ENCODE results near the gene SUPT5H. TPM values are rescaled to one million over a fixed set of nuclear protein-coding genes. Genes with fewer than 3 reads are reported as not detected.

Gene SUPT5H
- total and polyA plus RNA-seq, 2 of the 8 experiments (the other 6 are each of a cell fraction or from before 2014, with no cell fraction given), result 77.8 to 111 TPM

DNA sequence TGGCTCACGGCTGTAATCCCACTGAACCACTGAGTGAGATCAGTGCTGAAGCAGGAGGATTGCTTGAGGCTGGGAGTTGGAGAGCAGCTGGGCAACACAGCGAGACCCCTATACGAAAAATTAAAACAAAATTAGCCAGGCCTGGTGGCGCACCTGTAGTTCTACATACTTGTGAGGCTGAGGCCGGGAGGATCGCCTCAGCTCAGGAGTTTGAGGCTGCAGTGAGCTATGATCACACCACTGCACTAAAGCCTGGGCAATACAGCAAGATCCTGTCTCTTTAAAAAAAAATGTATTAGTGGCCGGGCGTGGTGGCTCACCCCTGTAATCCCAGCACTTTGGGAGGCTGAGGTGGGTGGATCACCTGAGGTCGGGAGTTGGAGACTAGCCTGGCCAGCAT, 63.2 kb downstream of the SUPT5H start (continued):
- TF ChIP-seq, protein P1, sequence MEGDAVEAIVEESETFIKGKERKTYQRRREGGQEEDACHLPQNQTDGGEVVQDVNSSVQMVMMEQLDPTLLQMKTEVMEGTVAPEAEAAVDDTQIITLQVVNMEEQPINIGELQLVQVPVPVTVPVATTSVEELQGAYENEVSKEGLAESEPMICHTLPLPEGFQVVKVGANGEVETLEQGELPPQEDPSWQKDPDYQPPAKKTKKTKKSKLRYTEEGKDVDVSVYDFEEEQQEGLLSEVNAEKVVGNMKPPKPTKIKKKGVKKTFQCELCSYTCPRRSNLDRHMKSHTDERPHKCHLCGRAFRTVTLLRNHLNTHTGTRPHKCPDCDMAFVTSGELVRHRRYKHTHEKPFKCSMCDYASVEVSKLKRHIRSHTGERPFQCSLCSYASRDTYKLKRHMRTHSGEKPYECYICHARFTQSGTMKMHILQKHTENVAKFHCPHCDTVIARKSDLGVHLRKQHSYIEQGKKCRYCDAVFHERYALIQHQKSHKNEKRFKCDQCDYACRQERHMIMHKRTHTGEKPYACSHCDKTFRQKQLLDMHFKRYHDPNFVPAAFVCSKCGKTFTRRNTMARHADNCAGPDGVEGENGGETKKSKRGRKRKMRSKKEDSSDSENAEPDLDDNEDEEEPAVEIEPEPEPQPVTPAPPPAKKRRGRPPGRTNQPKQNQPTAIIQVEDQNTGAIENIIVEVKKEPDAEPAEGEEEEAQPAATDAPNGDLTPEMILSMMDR (IDR thresholded peaks at IDR 0.05; ENCODE audit: control extremely low read depth in 1 of 3, insufficient read depth in 1 of 3, low read depth in 1 of 3, low read length in 3 of 3), result no peak
- TF ChIP-seq POLR2A (IDR thresholded peaks at IDR 0.05; ENCODE audit: control extremely low read depth in 1 of 2, low read depth in 2 of 2, low read length in 2 of 2), result no peak
- no peak for TF ChIP-seq POU5F1 (IDR thresholded peaks at IDR 0.05; ENCODE audit: low read depth, low read length)
- TF ChIP-seq RNF2 (IDR thresholded peaks at IDR 0.05; ENCODE audit: borderline replicate concordance, low read depth, low read length, missing control alignments, poor library complexity, severe bottlenecking), result no peak
- TF ChIP-seq RBBP5 (IDR thresholded peaks at IDR 0.05; ENCODE audit: borderline replicate concordance, low read depth, low read length), result no peak
- no peak for TF ChIP-seq CEBPB (IDR thresholded peaks at IDR 0.05; ENCODE audit: low read depth, low read length)

All from H1 (cell line).